Keratinocyte (primary cell): Measurements from ENCODE around the gene CARD9.

Experiments used
- EZH2 ChIP-seq: IDR thresholded peaks from one replicate; pipeline ENCODE4 v1.6.1; 2012; ENCODE audit warnings: inconsistent platforms, mild to moderate bottlenecking, low read length, moderate library complexity
- TF ChIP-seq, protein P1 (sequence below), 3 experiments: IDR thresholded peaks in 1 of 3; conservative IDR thresholded peaks in 1 of 3; optimal IDR thresholded peaks in 1 of 3; 2 replicates in 2 of 3; 3 replicates in 1 of 3; pipeline versions ENCODE3 to v1.5.1; 2011; ENCODE audit warnings: low read length in 3 of 3, mild to moderate bottlenecking in 3 of 3, moderate library complexity in 2 of 3, control low read depth in 1 of 3, inconsistent platforms in 1 of 3; ENCODE audit not compliant: insufficient read depth in 2 of 3; ENCODE audit errors: extremely low read depth in 1 of 3

DNA sequence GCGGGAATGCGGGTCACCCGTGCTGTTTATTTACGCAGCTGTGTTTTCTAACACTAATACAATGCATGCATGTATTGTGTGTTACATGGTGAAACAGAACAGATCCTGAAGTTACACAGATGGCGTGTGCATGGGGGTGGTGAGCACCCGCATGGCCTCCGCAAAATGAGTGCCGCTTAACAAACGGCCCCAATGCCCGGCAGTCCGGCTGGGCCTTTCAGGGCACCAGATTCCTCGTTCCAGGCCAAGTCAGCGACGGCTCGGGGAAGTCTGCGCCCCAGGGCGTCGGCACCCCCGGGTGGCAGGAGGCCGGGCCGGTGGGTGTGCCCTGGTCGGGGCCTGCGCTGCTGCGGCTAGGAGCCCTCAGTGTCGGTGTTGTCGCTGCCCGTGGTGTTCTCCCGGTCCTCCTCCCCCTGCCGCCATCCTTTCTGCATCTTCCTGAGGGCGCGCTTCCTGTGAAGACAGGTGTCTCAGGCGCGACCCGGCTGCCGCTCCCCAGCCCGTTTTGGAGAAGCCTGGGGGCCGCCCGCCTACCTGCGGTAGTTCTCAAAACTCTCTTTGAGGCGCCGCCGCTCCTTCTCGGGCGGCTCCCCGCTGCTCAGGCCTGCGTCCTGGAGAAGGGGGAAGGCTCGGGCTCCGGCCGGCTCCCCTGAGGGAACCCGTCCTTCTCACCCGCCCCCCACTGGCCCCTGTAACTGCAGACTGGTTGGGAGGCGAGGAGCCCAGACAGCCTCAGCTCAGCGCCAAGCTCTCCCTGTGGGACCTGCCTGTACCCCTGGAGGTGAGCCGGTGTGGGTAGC, 9.3 kb downstream of the CARD9 start:
- TF ChIP-seq, protein P1, sequence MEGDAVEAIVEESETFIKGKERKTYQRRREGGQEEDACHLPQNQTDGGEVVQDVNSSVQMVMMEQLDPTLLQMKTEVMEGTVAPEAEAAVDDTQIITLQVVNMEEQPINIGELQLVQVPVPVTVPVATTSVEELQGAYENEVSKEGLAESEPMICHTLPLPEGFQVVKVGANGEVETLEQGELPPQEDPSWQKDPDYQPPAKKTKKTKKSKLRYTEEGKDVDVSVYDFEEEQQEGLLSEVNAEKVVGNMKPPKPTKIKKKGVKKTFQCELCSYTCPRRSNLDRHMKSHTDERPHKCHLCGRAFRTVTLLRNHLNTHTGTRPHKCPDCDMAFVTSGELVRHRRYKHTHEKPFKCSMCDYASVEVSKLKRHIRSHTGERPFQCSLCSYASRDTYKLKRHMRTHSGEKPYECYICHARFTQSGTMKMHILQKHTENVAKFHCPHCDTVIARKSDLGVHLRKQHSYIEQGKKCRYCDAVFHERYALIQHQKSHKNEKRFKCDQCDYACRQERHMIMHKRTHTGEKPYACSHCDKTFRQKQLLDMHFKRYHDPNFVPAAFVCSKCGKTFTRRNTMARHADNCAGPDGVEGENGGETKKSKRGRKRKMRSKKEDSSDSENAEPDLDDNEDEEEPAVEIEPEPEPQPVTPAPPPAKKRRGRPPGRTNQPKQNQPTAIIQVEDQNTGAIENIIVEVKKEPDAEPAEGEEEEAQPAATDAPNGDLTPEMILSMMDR (optimal IDR thresholded peaks at IDR 0.05 in 1 of 3, IDR thresholded peaks at IDR 0.05 in 1 of 3, conservative IDR thresholded peaks at IDR 0.05 in 1 of 3; ENCODE audit: extremely low read depth in 1 of 3, insufficient read depth in 2 of 3, low read length in 3 of 3), result no peak
- TF ChIP-seq EZH2, result no peak
